ENCODE results near the gene TMED6.

TMED6 gene

GRCh38 chr16:69322343-69322742, 29.2 kb downstream of the TMED6 start:
- DNase-seq = no peak

- no peak for DNase-seq
Observed at GRCh38 chr16:69321080-69321479, 30.5 kb downstream of the TMED6 start.

- no peak for DNase-seq
Observed at GRCh38 chr16:69320740-69321073, 30.9 kb downstream of the TMED6 start.

- no peak for DNase-seq
Observed at GRCh38 chr16:69319826-69320739, 31.5 kb downstream of the TMED6 start.

- no peak for DNase-seq
Observed at GRCh38 chr16:69319381-69319780, 32.2 kb downstream of the TMED6 start.

- DNase-seq = no peak
Observed at GRCh38 chr16:69318911-69319289, 32.7 kb downstream of the TMED6 start.

- no peak for DNase-seq
Observed at GRCh38 chr16:69318177-69318910, 33.2 kb downstream of the TMED6 start.

GRCh38 chr16:69316595-69317034, 35.0 kb downstream of the TMED6 start:
- DNase-seq = no peak

GRCh38 chr16:69315486-69316311, 35.9 kb downstream of the TMED6 start:
- no peak for DNase-seq

GRCh38 chr16:69314534-69314933, 37.1 kb downstream of the TMED6 start:
- DNase-seq = no peak

GRCh38 chr16:69313469-69313868, 38.1 kb downstream of the TMED6 start:
- DNase-seq = no peak

GRCh38 chr16:69311533-69312387, 39.8 kb downstream of the TMED6 start:
- DNase-seq = no peak

GRCh38 chr16:69310653-69311532, 40.7 kb downstream of the TMED6 start, which contains the start of gene VPS4A:
TSS of gene VPS4A (plus strand) at chr16:69311350. CDS start at chr16:69311512, 162 bp downstream.
- DNase-seq = peak; percentile 97

- DNase-seq = no peak
Observed at GRCh38 chr16:69309316-69309715, 42.3 kb downstream of the TMED6 start.

GRCh38 chr16:69307856-69308255, 43.7 kb downstream of the TMED6 start:
- no peak for DNase-seq

GRCh38 chr16:69307091-69307490, 44.5 kb downstream of the TMED6 start:
- no peak for DNase-seq

- no peak for DNase-seq
Observed at GRCh38 chr16:69306031-69306430, 45.6 kb downstream of the TMED6 start.

GRCh38 chr16:69302301-69302700, 49.3 kb downstream of the TMED6 start:
- DNase-seq = no peak

- no peak for DNase-seq
Observed at GRCh38 chr16:69301861-69302260, 49.7 kb downstream of the TMED6 start.

- DNase-seq = no peak
Observed at GRCh38 chr16:69301187-69301586, 50.4 kb downstream of the TMED6 start.

- DNase-seq = no peak
Observed at GRCh38 chr16:69298261-69298660, 53.3 kb downstream of the TMED6 start.
